ENCODE data around the gene PTPN14. TPM values are rescaled to one million over a fixed set of nuclear protein-coding genes. Genes with fewer than 3 reads are reported as not detected.

PTPN14 gene
- total and polyA plus RNA-seq, 3 donors from 2014 or later: 14.8 to 59.2 (median 42.2) TPM

GRCh38 chr1:214476229-214476985 lies 75.0 kb downstream of the PTPN14 start:
- H3K27me3 ChIP-seq: no peaks in the 10 kb centered on the region
- intact Hi-C loops (cut with DNase I; ENCODE audit: low total_unique reads): no loop called here
- no peaks in the 10 kb centered on the region for H3K9me3 ChIP-seq
- H3K27ac ChIP-seq: peak overlapping the region in 1 of 2 donors; percentile 45
- H3K36me3 ChIP-seq (ENCODE audit: low read depth, missing control alignments): no peaks in the 10 kb centered on the region
- no peak for DNase-seq
- H3K4me3 ChIP-seq: no peak overlapping the region
- peaks cover 17% of the 10 kb centered on the region for H3K4me1 ChIP-seq
- TF ChIP-seq POLR2A (IDR thresholded peaks at IDR 0.05) (no peak), CTCF (IDR thresholded peaks at IDR 0.05) (no peak)
- WGBS, 2 donors: 90 to 95% methylated on average over 10 of the region's 10 CpGs

DNA sequence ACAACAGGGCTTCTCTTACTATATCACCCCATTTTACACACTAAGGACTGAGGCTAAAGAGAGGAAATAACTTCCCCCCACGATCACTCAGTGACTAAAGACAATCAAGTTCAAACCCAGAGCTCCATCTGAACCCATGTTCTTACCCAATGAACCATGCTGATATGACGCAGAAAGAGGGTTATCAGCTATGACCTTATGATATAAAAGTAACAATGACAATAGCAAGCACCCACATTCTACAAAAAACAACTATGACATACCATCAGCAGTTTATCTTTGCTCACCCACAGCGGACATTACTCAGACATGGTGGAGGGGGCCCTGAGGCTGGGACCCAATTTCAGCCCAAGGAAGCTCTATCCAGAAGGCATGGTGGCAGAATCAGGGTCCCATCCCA lies 75.7 kb downstream of the PTPN14 start:
- H3K27ac ChIP-seq: no peak overlapping the region
- intact Hi-C loops (cut with DNase I; ENCODE audit: low total_unique reads): no loop called here

DNA sequence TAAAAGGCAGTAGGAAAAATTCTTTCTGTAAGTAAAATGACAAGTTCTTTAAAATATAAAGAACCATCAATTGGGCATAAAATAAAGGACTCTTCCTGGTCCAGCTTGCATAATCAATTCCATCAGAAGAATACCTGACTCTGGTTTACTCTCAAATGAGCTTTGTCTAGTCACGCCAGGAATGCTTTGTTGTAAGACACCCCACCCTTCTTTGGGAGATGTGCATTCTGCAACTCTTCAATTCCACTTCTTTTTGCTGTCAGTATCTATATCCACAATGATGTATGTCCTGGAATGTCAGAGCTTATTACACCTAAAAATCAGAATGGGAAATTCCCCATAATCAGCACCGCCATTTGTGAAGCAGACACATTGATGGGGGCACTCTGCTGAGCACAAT lies 76.1 kb downstream of the PTPN14 start:
- H3K27ac ChIP-seq: no peak overlapping the region
- no peak for TF ChIP-seq CTCF (IDR thresholded peaks at IDR 0.05)
- TF ChIP-seq POLR2A (IDR thresholded peaks at IDR 0.05): no peak
- H3K36me3 ChIP-seq (ENCODE audit: low read depth, missing control alignments): no peaks in the 10 kb centered on the region
- H3K4me1 ChIP-seq: peaks cover 17% of the 10 kb centered on the region
- H3K9me3 ChIP-seq: no peaks in the 10 kb centered on the region
- no peaks in the 10 kb centered on the region for H3K27me3 ChIP-seq
- intact Hi-C loops (cut with DNase I; ENCODE audit: low total_unique reads): no loop called here
- no peak overlapping the region for H3K4me3 ChIP-seq
- WGBS, 2 donors: 95 to 97% methylated on average over 2 of the region's 2 CpGs
- no peak for DNase-seq

More for the DNA sequence above, 75.7 kb downstream of the PTPN14 start:
- Histone ChIP-seq H3K27me3 (no peaks in the 10 kb centered on the region), H3K4me1 (peaks cover 17% of the 10 kb centered on the region), H3K36me3 (ENCODE audit: low read depth, missing control alignments) (no peaks in the 10 kb centered on the region), H3K4me3 (no peak overlapping the region), H3K9me3 (no peaks in the 10 kb centered on the region)
- TF ChIP-seq POLR2A (IDR thresholded peaks at IDR 0.05) (no peak), CTCF (IDR thresholded peaks at IDR 0.05) (no peak)
- WGBS, 2 donors: 81 to 83% methylated on average over 3 of the region's 3 CpGs
- no peak for DNase-seq

GRCh38 chr1:214474467-214474866 lies 76.9 kb downstream of the PTPN14 start:
- no peaks in the 10 kb centered on the region for H3K27me3 ChIP-seq
- no peak overlapping the region for H3K27ac ChIP-seq
- no peaks in the 10 kb centered on the region for H3K9me3 ChIP-seq
- intact Hi-C loops (cut with DNase I; ENCODE audit: low total_unique reads): no loop called here
- peaks cover 17% of the 10 kb centered on the region for H3K4me1 ChIP-seq
- WGBS, 2 donors: 89 to 94% methylated on average over 3 of the region's 3 CpGs
- TF ChIP-seq POLR2A (IDR thresholded peaks at IDR 0.05) (no peak), CTCF (IDR thresholded peaks at IDR 0.05) (no peak)
- DNase-seq: no peak
- no peaks in the 10 kb centered on the region for H3K36me3 ChIP-seq (ENCODE audit: low read depth, missing control alignments)
- H3K4me3 ChIP-seq: no peak overlapping the region

DNA sequence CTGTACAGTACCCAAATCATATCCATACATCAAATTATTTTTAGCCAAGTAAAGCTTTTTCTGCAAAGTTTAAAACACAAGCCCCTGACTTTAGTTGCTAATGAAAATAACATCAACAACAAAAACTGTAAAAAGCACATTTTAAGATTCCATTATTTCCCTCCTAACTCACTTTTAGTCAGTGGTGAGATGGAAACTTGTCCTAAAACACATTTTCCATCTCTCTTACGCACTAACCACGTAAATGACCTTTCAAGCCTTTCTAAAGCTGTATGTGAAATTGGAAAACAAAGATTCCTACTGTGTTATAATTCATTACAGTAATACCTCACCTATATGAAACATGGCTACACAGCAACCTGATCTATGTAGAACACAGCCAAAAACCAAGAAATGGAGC lies 77.5 kb downstream of the PTPN14 start:
- H3K27ac ChIP-seq: no peak overlapping the region
- DNase-seq: no peak
- no peak for TF ChIP-seq CTCF (IDR thresholded peaks at IDR 0.05)
- no peak for TF ChIP-seq POLR2A (IDR thresholded peaks at IDR 0.05)
- no peaks in the 10 kb centered on the region for H3K9me3 ChIP-seq
- H3K4me3 ChIP-seq: no peak overlapping the region
- no peaks in the 10 kb centered on the region for H3K27me3 ChIP-seq
- WGBS, 2 donors: 93 to 96% methylated on average over 2 of the region's 2 CpGs
- intact Hi-C loops (cut with DNase I; ENCODE audit: low total_unique reads): no loop called here
- no peaks in the 10 kb centered on the region for H3K36me3 ChIP-seq (ENCODE audit: low read depth, missing control alignments)
- peaks cover 17% of the 10 kb centered on the region for H3K4me1 ChIP-seq
